HG03135 (cell line): ENCODE results near the gene TMEM44.

Experiments
- ATAC-seq: cut with Tn5 transposase; IDR thresholded peaks from one replicate; pipeline ENCODE4 v1.9.1; 2021; ENCODE audit warnings: mild to moderate bottlenecking, moderate library complexity; ENCODE audit not compliant: unreplicated experiment

TMEM44 gene

GRCh38 chr3:194633349-194634004 is at the start of gene TMEM44:
Gene TMEM44, minus strand, starts transcription at chr3:194633419. Its CDS starts 204 bp downstream, at chr3:194633215.
- peak; percentile 72 for ATAC-seq

GRCh38 chr3:194682694-194683310 is 49.6 kb upstream of the TMEM44 start:
- ATAC-seq: peak; percentile 63

GRCh38 chr3:194682189-194682693 is 49.0 kb upstream of the TMEM44 start:
- no peak for ATAC-seq

- no peak for ATAC-seq
Observed at GRCh38 chr3:194680888-194681615, 47.8 kb upstream of the TMEM44 start.

GRCh38 chr3:194676471-194676870 is 43.3 kb upstream of the TMEM44 start:
- no peak for ATAC-seq

GRCh38 chr3:194675680-194676079 is 42.5 kb upstream of the TMEM44 start:
- no peak for ATAC-seq

- no peak for ATAC-seq
Observed at GRCh38 chr3:194675081-194675640, 41.9 kb upstream of the TMEM44 start.

- no peak for ATAC-seq
Observed at GRCh38 chr3:194673761-194674160, 40.5 kb upstream of the TMEM44 start.

GRCh38 chr3:194672876-194673275 is 39.7 kb upstream of the TMEM44 start:
- ATAC-seq: no peak

- peak; percentile 89 for ATAC-seq
Observed at GRCh38 chr3:194671900-194672808, 38.9 kb upstream of the TMEM44 start, which contains the start of gene LSG1. Gene LSG1, minus strand, starts transcription at chr3:194672191. Its CDS starts 29 bp downstream, at chr3:194672162.

GRCh38 chr3:194671511-194671899 is 38.3 kb upstream of the TMEM44 start:
- ATAC-seq: peak; percentile 29

- ATAC-seq: no peak
Observed at GRCh38 chr3:194667363-194667762, 34.1 kb upstream of the TMEM44 start.

GRCh38 chr3:194664857-194665256 is 31.6 kb upstream of the TMEM44 start:
- no peak for ATAC-seq

- no peak for ATAC-seq
Observed at GRCh38 chr3:194661946-194662345, 28.7 kb upstream of the TMEM44 start.

- ATAC-seq: no peak
Observed at GRCh38 chr3:194661374-194661773, 28.2 kb upstream of the TMEM44 start.

- no peak for ATAC-seq
Observed at GRCh38 chr3:194659778-194660177, 26.6 kb upstream of the TMEM44 start.

GRCh38 chr3:194658477-194659242 is 25.4 kb upstream of the TMEM44 start:
- ATAC-seq: no peak

GRCh38 chr3:194657439-194657838 is 24.2 kb upstream of the TMEM44 start:
- no peak for ATAC-seq

GRCh38 chr3:194654443-194654842 is 21.2 kb upstream of the TMEM44 start:
- ATAC-seq: peak; percentile 79

GRCh38 chr3:194647747-194648146 is 14.5 kb upstream of the TMEM44 start:
- ATAC-seq: no peak
